B cell (primary cell): ENCODE results near the gene ZMYND10.

ENCODE experiments used
- CTCF ChIP-seq: fragments of 200-600 bp; IDR thresholded peaks from one replicate; pipeline ENCODE4 v1.8.0; 2022; ENCODE audit warnings: antibody characterized with exemption, mild to moderate bottlenecking
- EZH2 ChIP-seq: IDR thresholded peaks from 2 replicates; pipeline ENCODE4 v1.6.1; 2012; ENCODE audit warnings: borderline replicate concordance, low read depth, mild to moderate bottlenecking, moderate library complexity, low read length; ENCODE audit not compliant: insufficient read depth, poor library complexity, severe bottlenecking

GRCh38 chr3:50333744-50334328 is 11.7 kb downstream of the ZMYND10 start:
- TF ChIP-seq CTCF (no peak), EZH2 (no peak)
